IMR-90 (cell line): ENCODE data around the gene GSTA4.

Experiments used
- CTCF ChIP-seq: conservative IDR thresholded peaks from 2 replicates; pipeline ENCODE4 v1.5.1; 2012; ENCODE audit warnings: mild to moderate bottlenecking, low read depth, low read length, improper control_type of control experiment
- MAFK ChIP-seq: IDR thresholded peaks from 2 replicates; pipeline ENCODE4 v1.6.1; 2012; ENCODE audit warnings: low read depth, low read length, improper control_type of control experiment
- MXI1 ChIP-seq: IDR thresholded peaks from 2 replicates; pipeline ENCODE4 v1.6.1; 2012; ENCODE audit warnings: low read depth, mild to moderate bottlenecking, low read length, moderate library complexity, borderline replicate concordance
- POLR2A ChIP-seq: IDR thresholded peaks from 2 replicates; pipeline ENCODE4 v1.6.1; 2012; ENCODE audit warnings: mild to moderate bottlenecking, low read depth, low read length
- RCOR1 ChIP-seq: IDR thresholded peaks from 2 replicates; pipeline ENCODE4 v1.6.1; 2012; ENCODE audit warnings: mild to moderate bottlenecking, low read length, improper control_type of control experiment; ENCODE audit not compliant: insufficient replicate concordance
- SMC3 ChIP-seq: fragments of 150-350 bp; IDR thresholded peaks from 2 replicates; pipeline ENCODE4 v1.6.1; 2016; ENCODE audit warnings: low read depth, mild to moderate bottlenecking, antibody characterized with exemption, low read length, moderate library complexity

- TF ChIP-seq CTCF, result no peak
- no peak for TF ChIP-seq MXI1
- TF ChIP-seq MAFK, result no peak
- no peak for TF ChIP-seq RCOR1
- no peak for TF ChIP-seq POLR2A
- TF ChIP-seq SMC3, result no peak
Observed at GRCh38 chr6:52962701-52963100, 32.4 kb downstream of the GSTA4 start.
